Memory B cell (primary cell): ENCODE results near the gene ADORA1.

Experiments
- ATAC-seq: fragments of 150-1000 bp; cut with Tn5 transposase; 2 replicates; pipeline ENCODE4 v1.10.0; 2021; ENCODE audit warnings: low read depth, mild to moderate bottlenecking, moderate library complexity
- DNase-seq, 2 donors: peaks; one replicate each; pipeline ENCODE4 v3.0.0; 2022; ENCODE audit warnings: low spot score in 2 of 2
- H3K27ac Mint-ChIP-seq: one replicate; pipeline ENCODE4 v1.8.0; 2022; ENCODE audit warnings: mild to moderate bottlenecking, moderate library complexity, mixed read lengths
- H3K27me3 Mint-ChIP-seq: one replicate; pipeline ENCODE4 v1.8.0; 2022; ENCODE audit warnings: mixed read lengths
- H3K36me3 Mint-ChIP-seq: one replicate; pipeline ENCODE4 v1.8.0; 2022; ENCODE audit warnings: mild to moderate bottlenecking, mixed read lengths
- H3K4me1 Mint-ChIP-seq: one replicate; pipeline ENCODE4 v1.8.0; 2022; ENCODE audit warnings: mixed read lengths
- H3K4me3 Mint-ChIP-seq: one replicate; pipeline ENCODE4 v1.8.0; 2022; ENCODE audit warnings: mild to moderate bottlenecking, moderate library complexity, mixed read lengths
- H3K9me3 Mint-ChIP-seq: one replicate; pipeline ENCODE4 v1.8.0; 2022; ENCODE audit warnings: mixed read lengths

Gene ADORA1

GRCh38 chr1:203189951-203190352, 62.4 kb downstream of the ADORA1 start:
- no peak for ATAC-seq
- Mint-ChIP-seq H3K27me3 (peaks cover 12% of the 10 kb centered on the region), H3K9me3 (no peaks in the 10 kb centered on the region), H3K36me3 (no peaks in the 10 kb centered on the region), H3K4me1 (peaks cover 3% of the 10 kb centered on the region), H3K4me3 (no peak overlapping the region), H3K27ac (no peak overlapping the region)
- DNase-seq: no peak

GRCh38 chr1:203190949-203191348, 63.4 kb downstream of the ADORA1 start:
- Mint-ChIP-seq H3K4me1 (peaks cover 3% of the 10 kb centered on the region), H3K27me3 (peaks cover 16% of the 10 kb centered on the region), H3K9me3 (no peaks in the 10 kb centered on the region), H3K36me3 (no peaks in the 10 kb centered on the region), H3K27ac (no peak overlapping the region), H3K4me3 (no peak overlapping the region)
- ATAC-seq: no peak
- no peak for DNase-seq

GRCh38 chr1:203196371-203196770, 68.8 kb downstream of the ADORA1 start:
- ATAC-seq: no peak

GRCh38 chr1:203197625-203198024, 70.1 kb downstream of the ADORA1 start:
- Mint-ChIP-seq H3K4me1 (no peaks in the 10 kb centered on the region), H3K36me3 (no peaks in the 10 kb centered on the region), H3K27me3 (peaks cover 34% of the 10 kb centered on the region), H3K4me3 (no peak overlapping the region), H3K9me3 (peaks cover 2% of the 10 kb centered on the region), H3K27ac (no peak overlapping the region)
- ATAC-seq: no peak
- DNase-seq: no peak

More at GRCh38 chr1:203196371-203196770, 68.8 kb downstream of the ADORA1 start:
- Mint-ChIP-seq H3K27me3 (peaks cover 30% of the 10 kb centered on the region), H3K36me3 (no peaks in the 10 kb centered on the region), H3K9me3 (peaks cover 2% of the 10 kb centered on the region), H3K4me1 (no peaks in the 10 kb centered on the region), H3K27ac (no peak overlapping the region), H3K4me3 (no peak overlapping the region)
- DNase-seq: no peak

- no peak overlapping the region for H3K4me3 Mint-ChIP-seq
- no peak for DNase-seq
- H3K27ac Mint-ChIP-seq: no peak overlapping the region
- H3K36me3 Mint-ChIP-seq: no peaks in the 10 kb centered on the region
- H3K9me3 Mint-ChIP-seq: peaks cover 2% of the 10 kb centered on the region
- ATAC-seq: no peak
- peaks cover 41% of the 10 kb centered on the region for H3K27me3 Mint-ChIP-seq
- no peaks in the 10 kb centered on the region for H3K4me1 Mint-ChIP-seq
These were observed 71.5 kb downstream of the ADORA1 start for GRCh38 chr1:203199002-203199401.

GRCh38 chr1:203199481-203199815, 71.9 kb downstream of the ADORA1 start:
- Mint-ChIP-seq H3K27me3 (peaks cover 42% of the 10 kb centered on the region), H3K4me3 (no peak overlapping the region), H3K27ac (no peak overlapping the region), H3K36me3 (no peaks in the 10 kb centered on the region), H3K9me3 (peaks cover 2% of the 10 kb centered on the region), H3K4me1 (no peaks in the 10 kb centered on the region)
- DNase-seq (no peak), ATAC-seq (no peak)

GRCh38 chr1:203199816-203200571, 72.5 kb downstream of the ADORA1 start:
- H3K27ac Mint-ChIP-seq: no peak overlapping the region
- peaks cover 2% of the 10 kb centered on the region for H3K9me3 Mint-ChIP-seq
- ATAC-seq: no peak
- no peak overlapping the region for H3K4me3 Mint-ChIP-seq
- DNase-seq: no peak
- H3K36me3 Mint-ChIP-seq: no peaks in the 10 kb centered on the region
- no peaks in the 10 kb centered on the region for H3K4me1 Mint-ChIP-seq
- H3K27me3 Mint-ChIP-seq: peaks cover 43% of the 10 kb centered on the region

- no peak overlapping the region for H3K4me3 Mint-ChIP-seq
- peaks cover 2% of the 10 kb centered on the region for H3K9me3 Mint-ChIP-seq
- ATAC-seq: no peak
- H3K4me1 Mint-ChIP-seq: no peaks in the 10 kb centered on the region
- peaks cover 38% of the 10 kb centered on the region for H3K27me3 Mint-ChIP-seq
- no peak for DNase-seq
- no peaks in the 10 kb centered on the region for H3K36me3 Mint-ChIP-seq
- no peak overlapping the region for H3K27ac Mint-ChIP-seq
These were observed 73.4 kb downstream of the ADORA1 start for GRCh38 chr1:203200916-203201315.

- ATAC-seq (no peak), DNase-seq (no peak)
- Mint-ChIP-seq H3K27ac (no peak overlapping the region), H3K4me1 (no peaks in the 10 kb centered on the region), H3K9me3 (peaks cover 2% of the 10 kb centered on the region), H3K4me3 (no peak overlapping the region), H3K27me3 (peaks cover 39% of the 10 kb centered on the region), H3K36me3 (no peaks in the 10 kb centered on the region)
These were observed 74.1 kb downstream of the ADORA1 start for GRCh38 chr1:203201516-203202205.

- DNase-seq (no peak), ATAC-seq (no peak)
- peaks cover 2% of the 10 kb centered on the region for H3K9me3 Mint-ChIP-seq
- peaks cover 39% of the 10 kb centered on the region for H3K27me3 Mint-ChIP-seq
- no peaks in the 10 kb centered on the region for H3K36me3 Mint-ChIP-seq
- no peaks in the 10 kb centered on the region for H3K4me1 Mint-ChIP-seq
- H3K27ac Mint-ChIP-seq: no peak overlapping the region
- no peak overlapping the region for H3K4me3 Mint-ChIP-seq
These were observed 75.1 kb downstream of the ADORA1 start for GRCh38 chr1:203202431-203203245.

GRCh38 chr1:203204756-203205155, 77.2 kb downstream of the ADORA1 start:
- no peaks in the 10 kb centered on the region for H3K36me3 Mint-ChIP-seq
- ATAC-seq (no peak), DNase-seq (no peak)
- no peaks in the 10 kb centered on the region for H3K9me3 Mint-ChIP-seq
- no peaks in the 10 kb centered on the region for H3K4me1 Mint-ChIP-seq
- no peak overlapping the region for H3K27ac Mint-ChIP-seq
- no peak overlapping the region for H3K4me3 Mint-ChIP-seq
- H3K27me3 Mint-ChIP-seq: peaks cover 32% of the 10 kb centered on the region

GRCh38 chr1:203206129-203206687, 78.7 kb downstream of the ADORA1 start:
- Mint-ChIP-seq H3K27ac (no peak overlapping the region), H3K9me3 (no peaks in the 10 kb centered on the region), H3K4me3 (no peak overlapping the region), H3K36me3 (no peaks in the 10 kb centered on the region), H3K27me3 (peaks cover 20% of the 10 kb centered on the region), H3K4me1 (no peaks in the 10 kb centered on the region)
- DNase-seq (no peak), ATAC-seq (no peak)

- Mint-ChIP-seq H3K4me1 (no peaks in the 10 kb centered on the region), H3K27me3 (peaks cover 13% of the 10 kb centered on the region), H3K27ac (no peak overlapping the region)
These were observed 80.2 kb downstream of the ADORA1 start for GRCh38 chr1:203207751-203208150.

GRCh38 chr1:203208181-203208580, 80.7 kb downstream of the ADORA1 start:
- H3K36me3 Mint-ChIP-seq: no peaks in the 10 kb centered on the region
- H3K9me3 Mint-ChIP-seq: no peaks in the 10 kb centered on the region
- no peak for ATAC-seq
- H3K27ac Mint-ChIP-seq: no peak overlapping the region
- no peak overlapping the region for H3K4me3 Mint-ChIP-seq
- DNase-seq: no peak
- H3K27me3 Mint-ChIP-seq: peaks cover 11% of the 10 kb centered on the region
- no peaks in the 10 kb centered on the region for H3K4me1 Mint-ChIP-seq

More at GRCh38 chr1:203207751-203208150, 80.2 kb downstream of the ADORA1 start:
- no peaks in the 10 kb centered on the region for H3K9me3 Mint-ChIP-seq
- H3K36me3 Mint-ChIP-seq: no peaks in the 10 kb centered on the region
- ATAC-seq (no peak), DNase-seq (no peak)
- no peak overlapping the region for H3K4me3 Mint-ChIP-seq
